Measurements from ENCODE around the gene INVS. TPM values are rescaled to one million over a fixed set of nuclear protein-coding genes. Genes with fewer than 3 reads are reported as not detected.

INVS gene
- total and polyA plus RNA-seq, 4 donors, result 11.8 to 33.1 (median 19.2) TPM

DNA sequence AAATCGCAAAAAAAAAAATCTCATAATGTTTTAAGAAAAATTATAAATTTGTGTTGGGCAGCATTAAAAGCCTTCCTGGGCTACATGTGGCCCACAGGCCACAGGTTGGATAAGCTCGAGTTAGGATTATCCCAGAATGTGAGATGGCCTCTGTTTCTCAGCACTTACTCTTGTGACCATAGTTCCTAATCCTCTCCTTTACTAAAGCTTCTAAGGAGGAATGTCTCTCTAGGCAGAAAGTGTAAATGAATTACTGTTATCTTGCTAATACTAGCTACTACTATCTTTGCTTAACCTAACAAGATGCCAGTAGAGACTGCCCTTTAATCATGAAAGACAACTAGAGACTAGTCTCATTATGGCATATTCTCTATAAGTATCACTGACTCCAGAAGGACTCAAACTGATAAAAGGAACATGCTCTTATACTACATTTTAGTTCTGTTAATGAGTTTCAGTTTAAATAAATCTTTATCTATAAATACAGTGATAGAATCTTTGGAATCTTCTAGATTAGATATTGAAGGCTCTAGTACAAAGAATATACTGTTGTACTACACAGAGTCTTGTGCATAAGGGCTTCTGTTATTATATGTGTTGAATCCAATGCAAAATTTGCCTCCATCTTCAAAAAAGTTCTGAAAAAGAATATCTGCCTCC lies 13.8 kb downstream of the INVS start:
- WGBS (ENCODE audit: insufficient coverage), result no CpG with 5 or more reads among the region's 2 CpGs
- H3K4me3 ChIP-seq (ENCODE audit: low read depth, low read length), result no peak overlapping the region
- DNase-seq (ENCODE audit: low read depth in 4 of 6, low spot score in 6 of 6), result no peak
- no peaks in the 10 kb centered on the region for H3K4me1 ChIP-seq (ENCODE audit: control insufficient read depth, insufficient read depth, low read length)
- no peak overlapping the region for H3K27ac ChIP-seq (ENCODE audit: low read depth, low read length)
- no peaks in the 10 kb centered on the region for H3K9me3 ChIP-seq (ENCODE audit: control insufficient read depth, insufficient read depth, low read length)
- H3K36me3 ChIP-seq (ENCODE audit: control insufficient read depth, insufficient read depth, low read length), result peaks cover 3% of the 10 kb centered on the region
- no peaks in the 10 kb centered on the region for H3K27me3 ChIP-seq (ENCODE audit: control insufficient read depth, insufficient read depth, low read length)

DNA sequence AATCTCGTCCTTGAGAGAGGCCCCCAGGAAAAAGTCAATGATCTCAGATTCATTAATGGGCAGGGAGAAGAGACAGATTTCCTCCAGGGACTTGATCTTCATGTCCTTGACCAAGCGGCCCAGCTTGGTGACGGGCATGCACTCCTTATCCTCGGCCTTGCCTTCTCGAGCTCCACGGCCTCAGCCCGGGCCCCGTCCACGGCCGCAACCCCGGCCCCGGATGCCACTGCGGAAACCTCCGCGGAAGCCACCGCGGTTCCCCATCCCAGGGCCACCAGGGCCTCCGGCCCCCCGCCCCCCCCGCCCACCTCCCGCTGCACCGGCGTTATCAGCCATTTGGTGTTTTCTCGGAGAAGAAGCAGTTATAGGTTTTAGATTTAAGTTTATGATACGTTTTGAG lies 18.3 kb downstream of the INVS start:
- Histone ChIP-seq H3K27me3 (ENCODE audit: control insufficient read depth, insufficient read depth, low read length) (no peaks in the 10 kb centered on the region), H3K4me3 (ENCODE audit: low read depth, low read length) (no peak overlapping the region), H3K27ac (ENCODE audit: low read depth, low read length) (no peak overlapping the region), H3K9me3 (ENCODE audit: control insufficient read depth, insufficient read depth, low read length) (no peaks in the 10 kb centered on the region), H3K36me3 (ENCODE audit: control insufficient read depth, insufficient read depth, low read length) (peaks cover 3% of the 10 kb centered on the region), H3K4me1 (ENCODE audit: control insufficient read depth, insufficient read depth, low read length) (no peaks in the 10 kb centered on the region)
- WGBS (ENCODE audit: insufficient coverage), result 98% methylated on average over 20 of the region's 25 CpGs
- DNase-seq (ENCODE audit: low read depth in 4 of 6, low spot score in 6 of 6), result no peak

DNA sequence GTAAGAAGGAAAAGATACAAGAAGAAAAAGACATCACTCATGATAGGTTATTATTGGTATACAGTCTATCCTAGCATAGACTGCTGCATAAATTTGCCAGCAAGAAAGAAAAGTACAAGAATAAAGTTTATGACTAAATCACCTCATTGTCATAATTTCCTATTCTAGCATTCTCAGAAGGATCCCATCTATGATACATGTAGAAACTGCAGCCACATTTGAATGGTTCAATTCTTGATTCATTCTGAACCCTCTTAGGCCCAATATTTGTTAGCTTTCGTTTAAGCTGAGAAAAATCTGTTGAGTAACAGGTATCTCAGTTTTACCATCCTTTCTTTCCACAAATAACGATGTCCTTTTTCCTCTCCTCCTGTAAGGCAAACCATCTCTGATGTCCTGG lies 21.2 kb downstream of the INVS start:
- H3K9me3 ChIP-seq (ENCODE audit: control insufficient read depth, insufficient read depth, low read length), result no peaks in the 10 kb centered on the region
- H3K4me3 ChIP-seq (ENCODE audit: low read depth, low read length), result no peak overlapping the region
- H3K36me3 ChIP-seq (ENCODE audit: control insufficient read depth, insufficient read depth, low read length), result peaks cover 3% of the 10 kb centered on the region
- no peaks in the 10 kb centered on the region for H3K27me3 ChIP-seq (ENCODE audit: control insufficient read depth, insufficient read depth, low read length)
- H3K4me1 ChIP-seq (ENCODE audit: control insufficient read depth, insufficient read depth, low read length), result no peaks in the 10 kb centered on the region
- no peak for DNase-seq (ENCODE audit: low read depth in 4 of 6, low spot score in 6 of 6)
- no peak overlapping the region for H3K27ac ChIP-seq (ENCODE audit: low read depth, low read length)
- no CpG with 5 or more reads among the region's 2 CpGs for WGBS (ENCODE audit: insufficient coverage)

DNA sequence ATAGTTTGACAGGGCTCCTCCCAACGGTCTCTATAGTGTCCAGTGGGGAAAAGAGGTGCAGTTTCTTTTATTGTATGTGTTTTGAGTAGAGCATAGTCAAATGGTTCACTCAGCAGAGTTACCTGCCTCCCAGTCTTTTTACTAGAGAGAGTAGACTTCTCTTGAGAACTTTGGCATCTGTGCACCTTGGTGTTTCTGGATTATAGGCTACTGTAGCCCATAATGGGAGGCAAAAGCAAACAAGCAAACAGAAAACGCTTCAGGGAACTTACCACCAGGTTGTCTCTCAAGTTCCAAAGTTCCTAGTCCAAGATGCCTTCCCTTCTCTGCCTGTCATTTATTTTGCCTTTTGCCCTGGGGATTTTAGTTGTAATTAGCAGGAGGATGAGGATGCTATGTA lies 26.2 kb downstream of the INVS start:
- Histone ChIP-seq H3K9me3 (ENCODE audit: control insufficient read depth, insufficient read depth, low read length) (no peaks in the 10 kb centered on the region), H3K36me3 (ENCODE audit: control insufficient read depth, insufficient read depth, low read length) (peaks cover 3% of the 10 kb centered on the region), H3K4me1 (ENCODE audit: control insufficient read depth, insufficient read depth, low read length) (no peaks in the 10 kb centered on the region), H3K27me3 (ENCODE audit: control insufficient read depth, insufficient read depth, low read length) (no peaks in the 10 kb centered on the region), H3K4me3 (ENCODE audit: low read depth, low read length) (no peak overlapping the region), H3K27ac (ENCODE audit: low read depth, low read length) (no peak overlapping the region)
- no peak for DNase-seq (ENCODE audit: low read depth in 4 of 6, low spot score in 6 of 6)
- no CpG with 5 or more reads among the region's 2 CpGs for WGBS (ENCODE audit: insufficient coverage)

DNA sequence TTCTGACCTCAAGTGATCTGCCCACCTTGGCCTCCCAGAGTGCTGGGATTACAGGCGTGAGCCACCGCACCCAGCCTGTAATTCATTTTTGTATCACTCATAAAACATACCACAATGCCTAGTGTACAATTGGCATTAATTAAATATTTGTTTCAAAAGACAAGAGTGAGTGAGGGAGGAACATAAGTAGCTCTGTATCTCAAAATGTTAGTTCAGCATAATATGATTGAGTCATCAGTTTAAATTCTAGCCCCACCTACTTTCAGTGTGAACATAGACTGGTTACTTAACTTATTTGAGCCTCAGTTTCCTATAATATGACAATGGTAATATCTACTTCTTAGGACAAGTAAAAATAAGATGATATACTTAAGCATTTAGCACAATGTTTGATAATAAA lies 26.9 kb downstream of the INVS start:
- no peaks in the 10 kb centered on the region for H3K4me1 ChIP-seq (ENCODE audit: control insufficient read depth, insufficient read depth, low read length)
- peaks cover 3% of the 10 kb centered on the region for H3K36me3 ChIP-seq (ENCODE audit: control insufficient read depth, insufficient read depth, low read length)
- WGBS (ENCODE audit: insufficient coverage), result no CpG with 5 or more reads among the region's 2 CpGs
- no peak for DNase-seq (ENCODE audit: low read depth in 4 of 6, low spot score in 6 of 6)
- H3K4me3 ChIP-seq (ENCODE audit: low read depth, low read length), result no peak overlapping the region
- H3K27me3 ChIP-seq (ENCODE audit: control insufficient read depth, insufficient read depth, low read length), result no peaks in the 10 kb centered on the region
- no peaks in the 10 kb centered on the region for H3K9me3 ChIP-seq (ENCODE audit: control insufficient read depth, insufficient read depth, low read length)
- no peak overlapping the region for H3K27ac ChIP-seq (ENCODE audit: low read depth, low read length)

DNA sequence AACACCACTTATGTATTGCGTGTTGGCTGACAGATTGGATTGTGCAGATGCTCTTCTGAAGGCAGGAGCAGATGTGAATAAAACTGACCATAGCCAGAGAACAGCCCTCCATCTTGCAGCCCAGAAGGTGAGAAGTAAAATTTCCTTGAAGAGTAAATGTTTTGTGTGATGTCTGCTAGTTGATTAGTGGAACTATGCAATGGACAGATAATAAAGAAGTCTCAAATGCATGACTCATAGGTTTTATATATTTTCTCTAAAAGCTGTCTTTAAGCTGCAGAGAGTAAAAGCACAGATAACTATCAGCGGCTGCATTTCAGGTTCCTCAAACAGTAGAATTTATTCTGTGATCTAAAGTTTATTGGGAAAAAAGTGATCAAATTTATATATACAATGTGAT lies 27.4 kb downstream of the INVS start:
- no peaks in the 10 kb centered on the region for H3K27me3 ChIP-seq (ENCODE audit: control insufficient read depth, insufficient read depth, low read length)
- H3K4me1 ChIP-seq (ENCODE audit: control insufficient read depth, insufficient read depth, low read length), result no peaks in the 10 kb centered on the region
- H3K9me3 ChIP-seq (ENCODE audit: control insufficient read depth, insufficient read depth, low read length), result no peaks in the 10 kb centered on the region
- DNase-seq (ENCODE audit: low read depth in 4 of 6, low spot score in 6 of 6), result no peak
- H3K27ac ChIP-seq (ENCODE audit: low read depth, low read length), result no peak overlapping the region
- WGBS (ENCODE audit: insufficient coverage), result 83% methylated on average over 1 of the region's 2 CpGs
- peaks cover 3% of the 10 kb centered on the region for H3K36me3 ChIP-seq (ENCODE audit: control insufficient read depth, insufficient read depth, low read length)
- H3K4me3 ChIP-seq (ENCODE audit: low read depth, low read length), result no peak overlapping the region

DNA sequence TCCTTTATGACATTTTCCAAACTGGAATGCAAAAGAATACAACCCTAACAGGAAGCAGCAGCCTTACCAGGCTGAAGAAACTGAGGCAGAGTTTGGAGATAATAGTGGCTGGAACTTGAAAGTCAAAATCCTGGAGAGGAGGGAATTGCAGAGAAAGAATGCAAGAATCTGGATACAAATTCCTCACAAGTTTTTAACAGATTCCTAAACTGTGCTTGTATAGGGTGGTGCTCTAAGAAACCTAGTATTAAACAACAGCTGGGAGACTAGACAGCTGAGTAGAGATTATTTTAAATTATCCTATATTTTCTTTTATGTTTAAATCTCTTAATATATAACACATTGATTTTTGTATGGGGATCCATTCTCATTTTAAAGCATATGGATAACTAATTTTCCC lies 30.7 kb downstream of the INVS start:
- Histone ChIP-seq H3K36me3 (ENCODE audit: control insufficient read depth, insufficient read depth, low read length) (peaks cover 3% of the 10 kb centered on the region), H3K9me3 (ENCODE audit: control insufficient read depth, insufficient read depth, low read length) (no peaks in the 10 kb centered on the region), H3K4me3 (ENCODE audit: low read depth, low read length) (no peak overlapping the region), H3K4me1 (ENCODE audit: control insufficient read depth, insufficient read depth, low read length) (no peaks in the 10 kb centered on the region), H3K27me3 (ENCODE audit: control insufficient read depth, insufficient read depth, low read length) (no peaks in the 10 kb centered on the region), H3K27ac (ENCODE audit: low read depth, low read length) (no peak overlapping the region)
- DNase-seq (ENCODE audit: low read depth in 4 of 6, low spot score in 6 of 6), result no peak

DNA sequence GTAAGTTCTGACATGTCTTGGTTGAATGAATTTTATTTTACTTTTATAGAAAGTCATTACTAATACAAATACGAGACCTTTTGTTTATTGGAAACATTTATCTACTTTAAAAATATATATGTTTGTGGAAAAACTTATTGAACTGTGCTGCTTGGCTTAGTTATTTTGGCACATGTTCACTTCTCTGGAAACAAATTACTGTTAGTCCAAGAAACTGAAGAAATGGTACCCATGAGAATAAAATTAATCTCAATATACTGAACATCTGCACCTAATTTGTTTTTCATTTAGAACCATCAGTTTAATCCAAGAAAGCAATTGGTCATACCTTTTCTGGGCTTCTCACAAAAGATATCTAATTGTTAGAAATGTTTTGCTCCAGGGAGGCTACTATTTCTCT lies 32.2 kb downstream of the INVS start:
- DNase-seq (ENCODE audit: low read depth in 4 of 6, low spot score in 6 of 6), result no peak
- Histone ChIP-seq H3K4me1 (ENCODE audit: control insufficient read depth, insufficient read depth, low read length) (no peaks in the 10 kb centered on the region), H3K27ac (ENCODE audit: low read depth, low read length) (no peak overlapping the region), H3K36me3 (ENCODE audit: control insufficient read depth, insufficient read depth, low read length) (peaks cover 3% of the 10 kb centered on the region), H3K9me3 (ENCODE audit: control insufficient read depth, insufficient read depth, low read length) (no peaks in the 10 kb centered on the region), H3K27me3 (ENCODE audit: control insufficient read depth, insufficient read depth, low read length) (no peaks in the 10 kb centered on the region), H3K4me3 (ENCODE audit: low read depth, low read length) (no peak overlapping the region)
- WGBS (ENCODE audit: insufficient coverage), result no CpG with 5 or more reads among the region's 1 CpG

DNA sequence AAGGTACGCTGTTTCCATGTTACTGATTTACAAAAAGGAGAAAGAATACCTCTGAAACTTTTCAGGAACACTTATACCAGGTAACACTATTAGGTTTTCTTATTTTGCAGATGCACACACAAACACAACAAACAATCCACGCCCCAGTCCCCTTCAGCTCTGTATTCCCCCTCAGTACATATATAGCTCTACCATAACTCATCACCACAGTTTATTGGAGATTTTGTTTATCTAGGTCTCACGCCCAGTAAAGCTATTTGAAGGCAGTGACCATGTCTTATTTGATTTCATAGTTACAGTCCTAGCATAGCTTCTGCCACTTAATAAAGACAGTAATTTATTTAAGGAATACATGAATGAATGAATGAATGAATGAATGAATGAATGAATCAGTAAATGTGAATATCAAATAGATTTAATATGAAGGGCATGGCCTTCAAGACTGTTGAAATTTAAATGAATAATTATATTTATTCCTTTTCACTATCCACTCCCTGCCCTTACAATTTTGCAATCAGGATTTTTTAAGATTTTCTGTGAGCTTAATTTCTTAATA lies 32.9 kb downstream of the INVS start:
- WGBS (ENCODE audit: insufficient coverage), result no CpG with 5 or more reads among the region's 3 CpGs

DNA sequence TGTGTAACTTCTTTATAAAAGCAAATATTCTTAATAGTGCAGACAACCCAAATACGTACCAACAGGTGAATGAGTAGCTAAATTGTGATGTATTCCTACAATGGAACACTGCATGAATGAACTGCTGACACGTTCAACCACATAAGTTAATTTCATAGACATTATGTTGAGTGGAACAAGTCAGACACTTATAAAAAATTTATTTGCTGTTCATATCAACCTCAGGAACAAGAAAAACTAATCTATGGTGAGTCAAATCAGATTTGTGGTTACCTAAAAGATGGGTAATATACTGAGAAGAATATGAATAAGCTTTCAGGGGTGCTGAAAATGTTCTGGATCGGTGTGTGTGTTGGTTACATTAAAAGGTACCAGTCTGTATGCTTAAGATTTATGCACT lies 35.7 kb downstream of the INVS start:
- no peak for DNase-seq (ENCODE audit: low read depth in 4 of 6, low spot score in 6 of 6)
- Histone ChIP-seq H3K4me1 (ENCODE audit: control insufficient read depth, insufficient read depth, low read length) (no peaks in the 10 kb centered on the region), H3K27ac (ENCODE audit: low read depth, low read length) (no peak overlapping the region), H3K27me3 (ENCODE audit: control insufficient read depth, insufficient read depth, low read length) (no peaks in the 10 kb centered on the region), H3K36me3 (ENCODE audit: control insufficient read depth, insufficient read depth, low read length) (no peaks in the 10 kb centered on the region), H3K9me3 (ENCODE audit: control insufficient read depth, insufficient read depth, low read length) (no peaks in the 10 kb centered on the region), H3K4me3 (ENCODE audit: low read depth, low read length) (no peak overlapping the region)
- WGBS (ENCODE audit: insufficient coverage), result no CpG with 5 or more reads among the region's 3 CpGs

More for the DNA sequence above, 32.9 kb downstream of the INVS start:
- Histone ChIP-seq H3K27me3 (ENCODE audit: control insufficient read depth, insufficient read depth, low read length) (no peaks in the 10 kb centered on the region), H3K36me3 (ENCODE audit: control insufficient read depth, insufficient read depth, low read length) (peaks cover 3% of the 10 kb centered on the region), H3K9me3 (ENCODE audit: control insufficient read depth, insufficient read depth, low read length) (no peaks in the 10 kb centered on the region), H3K27ac (ENCODE audit: low read depth, low read length) (no peak overlapping the region), H3K4me1 (ENCODE audit: control insufficient read depth, insufficient read depth, low read length) (no peaks in the 10 kb centered on the region), H3K4me3 (ENCODE audit: low read depth, low read length) (no peak overlapping the region)
- no peak for DNase-seq (ENCODE audit: low read depth in 4 of 6, low spot score in 6 of 6)
